HT1080 (cell line): ENCODE measurements around the gene NKAIN4. TPM values are rescaled to one million over a fixed set of nuclear protein-coding genes. Genes with fewer than 3 reads are reported as not detected.

Experiments used
- DNase-seq: peaks from one replicate; pipeline ENCODE4 v3.0.0-alpha.2; 2015; ENCODE audit warnings: low read depth
- total RNA-seq: library from RNA; depleted of rRNA; stranded (reverse); fragments of >200 nt; shearing (Covaris generic); gene quantifications from 2 replicates; pipeline ENCODE4 v1.2.3, GENCODE V29; 2014

The NKAIN4 gene
- total RNA-seq, 1 experiment from 2014 or later = not detected

DNA sequence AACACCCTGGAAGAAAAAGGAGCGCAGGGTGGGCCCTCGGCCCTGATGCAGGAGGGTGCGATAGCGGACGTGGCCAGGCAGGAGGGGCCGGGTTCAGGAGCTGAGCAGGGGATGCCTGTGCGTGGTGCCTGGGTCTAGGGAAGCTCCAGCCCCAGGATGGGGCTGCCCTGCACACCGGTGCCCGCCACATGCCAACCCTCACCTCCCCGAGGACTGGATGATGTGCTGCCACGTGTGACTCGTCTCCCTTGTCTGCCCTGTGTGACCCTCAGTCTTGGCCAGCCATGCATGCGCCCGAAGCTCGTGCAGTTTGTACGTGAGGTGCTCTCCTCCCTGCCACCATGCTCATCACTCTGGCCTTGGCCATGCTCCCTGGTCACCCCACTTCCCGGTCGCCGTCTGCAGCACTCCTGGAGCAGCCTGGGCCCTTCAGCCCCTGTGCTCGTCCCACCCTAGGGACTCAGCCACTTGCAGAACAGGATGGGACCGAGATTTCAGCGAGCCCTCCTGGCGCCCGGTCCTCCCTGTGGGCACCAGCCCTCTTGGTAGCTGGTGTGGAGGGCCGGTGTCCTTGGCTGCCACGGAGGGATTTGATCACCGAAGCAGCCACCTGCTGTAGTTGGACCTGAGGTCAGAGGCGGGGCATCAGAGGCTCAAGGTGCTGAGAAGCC lies 34.5 kb upstream of the NKAIN4 start:
- DNase-seq = no peak

DNA sequence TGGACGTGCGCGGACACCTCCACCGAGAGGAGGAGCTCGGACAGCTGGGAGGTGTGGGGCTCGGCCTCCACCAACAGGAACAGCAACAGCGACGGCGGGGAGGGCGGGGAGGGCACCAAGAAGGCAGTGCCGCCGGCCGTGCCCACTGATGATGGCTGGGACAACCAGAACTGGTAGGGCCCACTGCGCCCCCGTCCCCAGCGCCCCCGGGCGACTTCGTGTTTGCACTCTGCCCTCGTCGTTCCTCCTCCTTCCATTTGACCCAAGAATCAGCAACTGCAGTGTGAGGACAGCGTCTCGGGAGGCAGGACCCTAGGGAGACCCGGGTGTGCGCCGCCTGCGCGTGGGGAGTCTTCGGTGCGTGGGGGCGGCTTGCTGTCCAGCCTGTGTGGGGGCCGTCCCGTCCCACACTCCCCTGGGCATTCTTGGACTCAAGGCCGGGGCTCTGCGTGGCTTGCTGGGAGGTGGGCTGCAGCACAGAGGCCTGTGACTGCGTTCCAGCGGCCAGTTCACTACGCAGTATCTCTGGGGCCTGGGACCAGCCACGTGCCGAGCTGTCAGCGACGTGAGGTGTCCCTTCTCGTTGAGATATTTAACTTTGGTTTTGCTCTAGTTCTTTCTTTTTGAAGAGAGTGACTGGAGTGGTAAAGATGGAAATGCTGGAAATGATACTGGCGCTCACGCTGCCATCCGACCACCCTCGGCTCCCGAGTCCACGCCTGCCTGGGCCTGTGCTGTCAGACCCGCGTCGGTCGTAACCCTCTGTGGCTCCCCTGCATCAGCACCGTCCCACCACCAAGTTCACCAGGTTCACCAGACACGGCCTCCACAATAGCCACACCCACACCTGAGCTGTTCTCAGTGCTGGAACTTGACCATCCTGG lies 33.7 kb upstream of the NKAIN4 start:
- DNase-seq = no peak

DNA sequence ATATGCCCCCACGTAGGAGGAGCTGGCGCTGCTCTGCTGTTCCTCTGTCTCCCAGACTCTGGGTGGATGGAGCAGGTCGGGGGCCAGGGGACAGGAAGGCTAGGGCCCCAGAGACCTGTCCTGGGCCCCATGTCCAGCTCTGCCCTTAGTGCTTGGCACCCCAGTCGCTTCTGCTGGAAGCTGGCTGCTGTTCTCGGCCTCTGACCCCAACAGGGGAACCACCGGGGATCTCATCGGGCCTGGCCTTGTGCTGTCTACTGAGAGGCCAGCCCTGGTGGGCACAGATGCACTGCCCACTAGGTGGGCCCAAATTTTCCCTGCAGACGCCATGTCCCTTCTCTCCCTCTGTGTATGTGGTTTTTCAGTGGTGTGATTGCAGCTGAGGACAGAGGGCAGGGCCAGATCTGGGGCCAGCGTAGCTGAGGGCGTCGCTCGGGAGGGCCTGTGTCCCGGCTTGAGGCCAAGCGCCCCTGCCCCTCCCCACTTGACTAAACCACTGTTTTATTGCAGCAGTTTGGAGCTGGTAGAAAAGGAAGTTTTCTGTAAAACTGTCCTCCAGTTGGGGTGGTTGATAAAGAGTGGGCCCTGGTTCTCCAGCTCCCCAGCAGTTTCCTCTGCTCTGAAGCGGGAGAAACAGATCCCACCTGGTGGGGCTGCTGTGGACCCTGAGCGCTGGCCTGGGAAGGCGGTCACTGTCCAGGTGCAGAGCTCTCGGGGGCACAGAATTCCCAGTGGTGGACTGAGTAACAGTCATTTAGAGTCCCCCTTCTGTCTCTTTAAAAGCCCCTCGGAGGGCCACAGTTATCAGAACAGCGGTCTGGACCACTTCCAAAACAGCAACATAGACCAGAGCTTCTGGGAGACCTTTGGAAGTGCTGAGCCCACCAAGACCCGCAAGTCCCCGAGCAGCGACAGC lies 32.8 kb upstream of the NKAIN4 start:
- DNase-seq = no peak

DNA sequence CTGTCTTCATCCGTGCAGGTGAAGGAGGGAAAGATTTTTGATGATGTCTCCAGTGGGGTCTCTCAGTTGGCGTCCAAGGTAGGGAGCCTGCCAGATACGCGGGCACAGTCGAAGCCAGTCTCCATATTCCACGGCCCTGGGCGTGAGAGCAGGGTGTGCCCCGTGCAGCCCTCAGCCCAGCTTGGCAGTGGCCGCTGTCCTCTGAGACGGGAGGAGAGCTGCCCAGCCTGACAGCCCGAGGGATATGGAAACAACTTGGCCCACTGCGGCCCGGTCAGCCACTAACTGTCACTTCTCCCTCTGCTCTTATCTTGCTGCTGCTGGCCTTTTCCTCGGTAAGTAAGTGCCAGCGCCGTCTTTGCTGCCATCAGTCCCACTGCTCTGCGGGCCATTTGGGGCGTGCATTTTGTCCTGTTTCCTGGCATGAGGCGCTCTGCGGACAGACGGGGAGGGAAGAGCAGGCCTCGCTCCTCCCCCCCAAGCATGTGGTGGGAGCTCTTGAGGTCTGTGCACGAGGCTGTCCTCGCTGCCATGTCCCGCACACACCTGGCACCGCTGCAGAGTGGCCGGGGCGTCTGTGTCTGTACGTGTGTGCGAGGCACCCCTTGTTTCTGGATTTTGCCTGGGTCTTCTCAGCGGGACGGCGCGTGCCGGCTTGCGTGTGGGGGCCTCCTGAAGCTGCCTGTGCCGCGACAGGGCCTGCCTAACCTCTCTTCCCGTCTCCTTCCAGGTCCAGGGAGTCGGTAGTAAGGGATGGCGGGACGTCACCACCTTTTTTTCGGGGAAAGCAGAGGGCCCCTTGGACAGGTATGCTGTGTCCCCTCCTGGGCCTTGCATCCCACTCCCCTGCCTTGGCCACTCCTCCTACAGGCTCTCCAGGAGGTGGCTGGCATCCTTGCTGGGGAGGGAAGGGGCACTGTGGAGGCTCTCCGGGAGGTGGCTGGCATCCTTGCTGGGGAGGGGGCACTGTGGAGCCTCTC lies 31.7 kb upstream of the NKAIN4 start:
- no peak for DNase-seq

DNA sequence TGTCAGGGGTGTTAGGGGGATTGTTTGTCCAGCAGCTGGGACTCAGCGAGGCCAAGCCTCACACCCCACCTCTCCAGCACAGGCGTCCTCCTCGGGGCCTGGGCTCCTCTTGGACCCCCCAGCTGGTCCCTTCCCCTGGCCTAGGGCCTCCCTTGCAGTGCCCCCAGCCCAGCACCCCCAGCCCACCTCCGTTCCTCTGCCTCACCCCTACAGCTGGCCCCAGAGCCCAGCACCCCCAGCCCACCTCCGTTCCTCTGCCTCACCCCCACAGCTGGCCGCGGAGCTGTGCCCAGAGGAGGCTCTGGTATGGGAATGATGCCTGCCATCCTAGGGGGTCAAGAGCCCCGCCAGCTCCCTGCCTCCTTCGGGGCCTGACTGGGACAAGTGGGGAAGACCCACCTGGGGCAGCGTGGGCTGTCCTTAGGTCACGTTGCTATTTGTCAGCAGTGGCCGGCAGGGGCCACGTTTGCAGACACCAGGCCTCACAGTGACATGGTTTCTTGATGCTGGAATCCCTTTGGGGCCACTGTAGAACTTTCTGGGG lies 30.8 kb upstream of the NKAIN4 start:
- no peak for DNase-seq

DNA sequence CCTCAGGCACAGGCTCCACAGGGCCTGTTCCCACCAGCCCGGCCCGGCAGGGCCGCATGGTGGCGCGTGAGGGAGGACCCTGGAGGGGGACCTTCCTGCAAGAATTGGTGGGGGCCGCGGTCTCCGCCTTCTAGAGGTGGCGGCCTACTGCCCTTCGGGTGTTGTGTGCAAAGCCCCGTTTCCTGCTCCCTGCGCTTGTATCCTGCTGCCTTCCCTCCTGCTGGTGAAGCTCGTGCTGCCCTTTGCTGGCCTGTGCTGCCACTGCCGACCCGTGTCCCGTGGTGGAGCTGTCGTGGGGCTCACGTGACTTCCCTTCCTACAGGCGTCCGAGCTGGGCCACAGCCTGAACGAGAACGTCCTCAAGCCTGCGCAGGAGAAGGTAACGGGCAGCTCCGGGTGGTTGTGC lies 30.3 kb upstream of the NKAIN4 start:
- no peak for DNase-seq

DNA sequence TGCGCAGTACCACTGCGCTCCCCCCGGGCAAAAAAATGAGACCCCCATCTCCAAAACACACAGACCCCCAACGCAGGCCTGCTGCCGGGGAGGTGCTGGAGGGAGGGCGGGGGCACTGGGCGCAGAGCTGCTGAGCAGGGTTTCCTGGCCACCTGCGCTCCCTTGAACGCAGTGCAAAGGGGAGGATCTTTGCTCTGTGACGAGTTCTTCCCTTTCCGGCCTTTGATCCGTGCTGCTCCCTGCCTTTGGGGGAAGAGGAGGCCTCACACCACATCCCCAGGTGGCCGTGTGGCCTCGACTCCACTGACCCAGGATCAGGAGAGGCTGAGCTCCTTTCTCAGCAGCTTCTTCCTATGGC lies 29.8 kb upstream of the NKAIN4 start:
- DNase-seq = no peak

DNA sequence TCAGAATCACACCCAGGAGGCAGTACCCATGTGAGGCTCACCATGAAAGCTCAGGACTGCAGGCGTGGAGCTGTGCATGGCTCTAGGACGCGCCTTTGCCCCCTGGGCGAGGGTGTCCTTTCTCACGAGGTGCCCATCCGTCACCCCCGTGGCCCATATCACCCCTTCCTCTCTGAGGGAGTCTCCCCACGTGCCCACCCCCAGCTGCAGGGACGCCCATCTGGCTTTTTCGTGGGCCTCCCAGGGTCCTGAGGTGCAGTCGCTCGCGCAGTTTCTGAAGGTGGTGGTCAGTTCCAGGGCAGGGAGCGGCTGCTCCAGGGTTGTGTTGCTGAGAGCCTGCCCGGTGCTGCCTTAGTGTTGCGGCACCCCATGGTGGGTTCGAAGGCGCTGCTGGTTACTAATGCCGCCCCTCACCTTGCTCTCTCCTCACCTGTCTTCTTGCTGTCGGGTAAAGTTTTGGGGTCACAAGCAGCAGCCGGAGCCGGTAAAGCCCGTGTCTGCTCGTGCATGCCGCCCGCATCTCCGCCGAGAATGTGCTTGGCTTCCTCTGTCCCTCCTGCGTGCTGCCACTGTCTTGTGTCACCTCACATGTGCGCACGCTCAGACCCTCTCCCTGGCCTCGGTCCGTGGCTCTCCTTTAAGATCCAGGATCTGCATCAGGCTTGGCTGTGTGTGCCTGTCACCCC lies 29.3 kb upstream of the NKAIN4 start:
- DNase-seq = no peak

DNA sequence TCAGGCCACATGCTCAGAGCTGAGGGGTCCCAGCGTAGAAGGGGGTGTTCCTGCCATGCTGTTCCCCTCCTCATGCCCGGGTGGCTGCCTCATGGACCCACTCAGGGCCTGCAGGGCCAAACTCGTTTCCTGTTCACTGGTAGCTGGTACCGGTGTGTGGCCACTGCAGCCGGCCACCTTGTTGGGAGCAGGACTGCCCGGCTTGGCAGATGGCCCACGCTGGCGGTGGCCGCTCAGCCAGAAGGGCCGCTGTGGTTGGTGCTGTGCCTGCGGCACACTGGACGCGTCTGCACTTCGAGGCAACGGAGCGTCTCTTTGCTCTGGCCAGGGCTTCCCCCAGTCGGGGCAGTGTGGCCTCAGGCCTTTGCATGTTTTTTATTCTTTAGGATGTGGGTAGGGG lies 28.7 kb upstream of the NKAIN4 start:
- no peak for DNase-seq

DNA sequence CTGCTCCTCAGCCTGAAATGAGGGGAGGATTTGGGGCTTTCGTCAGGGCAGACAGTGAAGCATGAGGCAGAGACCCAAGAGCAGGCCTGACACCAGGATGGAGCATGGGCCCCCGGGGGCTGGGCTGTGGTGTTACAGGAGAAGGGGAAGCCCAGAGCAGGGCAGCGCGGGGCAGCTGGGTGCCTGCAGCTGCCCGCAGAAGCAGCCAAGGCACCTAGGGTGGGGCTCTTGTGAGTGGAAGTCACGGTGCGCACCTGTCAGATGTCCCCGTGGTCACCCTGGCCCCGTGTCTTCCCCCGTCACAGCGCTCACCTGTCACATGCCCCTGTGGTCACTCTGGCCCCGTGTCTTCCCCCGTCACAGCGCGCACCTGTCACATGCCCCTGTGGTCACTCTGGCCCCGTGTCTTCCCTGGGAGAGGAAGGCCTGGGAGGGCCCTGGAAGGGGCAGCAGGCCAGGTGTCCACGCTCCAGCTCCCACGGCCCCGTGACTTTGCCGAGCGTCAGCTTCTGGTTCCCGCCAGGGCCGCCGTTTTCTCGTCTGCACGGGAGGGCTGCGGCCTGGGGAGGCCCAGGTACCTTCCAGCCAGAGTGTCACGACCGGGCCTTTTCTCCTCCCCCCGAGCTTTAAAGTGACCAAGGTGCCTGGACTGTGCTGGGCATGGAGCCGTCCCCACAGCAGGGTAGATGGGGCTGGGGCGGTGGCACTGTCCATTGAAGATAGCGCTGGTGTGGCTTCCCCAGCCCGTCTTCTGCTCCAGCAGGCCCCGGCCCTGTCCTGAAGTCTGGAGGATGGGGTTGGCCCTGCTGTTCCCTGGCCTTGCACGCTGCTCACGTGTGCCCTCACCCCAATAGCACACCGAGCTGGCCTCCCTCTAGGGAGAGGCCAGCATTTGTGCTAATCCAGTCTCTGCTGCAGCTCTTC lies 27.7 kb upstream of the NKAIN4 start:
- DNase-seq = no peak

DNA sequence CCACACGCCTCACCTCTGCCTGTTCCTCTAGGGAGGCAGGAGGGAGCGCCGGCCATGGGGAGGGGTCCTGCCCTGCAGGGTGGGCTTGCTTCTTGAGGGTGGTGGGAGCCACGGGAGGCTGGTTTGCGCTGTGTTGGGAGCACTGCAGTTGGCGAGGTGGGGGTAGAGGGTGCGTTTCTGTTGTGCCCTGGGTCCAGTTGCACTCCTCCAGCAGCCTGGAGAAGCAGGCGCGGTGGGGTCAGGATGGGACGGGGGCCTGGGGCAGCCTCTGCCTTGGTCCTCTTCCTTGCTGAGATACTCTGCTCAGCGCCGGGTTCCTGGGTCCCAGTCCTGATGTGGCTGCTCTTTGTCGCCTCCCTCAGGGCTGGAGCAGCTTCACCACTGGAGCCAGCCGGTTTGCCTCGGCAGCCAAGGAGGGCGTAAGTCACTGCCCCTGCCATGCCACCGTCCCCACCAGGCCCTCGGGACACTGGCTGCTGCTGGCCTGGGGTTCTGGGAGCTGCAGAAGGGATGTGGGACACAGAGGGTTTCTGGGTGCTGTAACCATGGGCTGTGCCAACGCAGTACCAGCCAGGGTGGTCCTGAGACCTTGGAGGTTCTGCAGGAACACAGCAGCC lies 26.8 kb upstream of the NKAIN4 start:
- no peak for DNase-seq

DNA sequence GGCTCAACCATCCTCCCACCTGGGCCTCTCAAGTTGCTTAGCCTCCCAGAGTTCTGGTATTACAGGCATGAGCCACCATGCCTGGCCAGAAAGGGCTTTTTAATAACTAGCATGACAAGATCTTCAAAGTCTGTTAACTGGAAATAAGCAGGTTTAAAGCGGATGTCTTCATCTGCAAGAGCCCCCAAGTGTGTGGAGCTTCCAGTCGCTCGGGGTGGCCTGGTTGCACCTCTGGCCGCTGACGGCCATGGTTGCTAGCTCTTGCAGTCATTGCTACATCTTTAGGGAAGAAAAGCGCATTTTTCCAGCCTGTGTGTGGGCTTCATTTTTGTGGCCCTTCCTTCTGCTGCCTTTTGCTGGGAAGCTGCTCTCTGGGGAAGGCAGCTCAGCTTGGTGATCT lies 26.1 kb upstream of the NKAIN4 start:
- no peak for DNase-seq

DNA sequence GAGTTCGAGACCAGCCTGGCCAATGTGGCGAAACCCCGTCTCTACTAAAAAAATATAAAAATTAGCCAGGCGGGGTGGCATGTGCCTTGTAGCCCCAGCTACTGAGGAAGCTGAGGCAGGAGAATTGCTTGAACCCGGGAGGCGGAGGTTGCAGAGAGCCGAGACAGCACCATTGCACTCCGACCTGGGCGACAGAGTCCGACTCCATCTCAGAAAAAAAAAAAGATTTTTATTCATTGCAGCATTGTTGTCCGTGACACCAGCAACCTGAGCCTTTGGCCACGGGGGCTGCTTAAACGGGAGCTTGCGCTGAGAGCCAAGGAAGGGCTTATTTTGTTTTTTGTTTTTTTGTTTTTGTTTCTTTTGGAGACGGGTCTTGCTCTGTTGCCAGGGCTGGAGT lies 25.7 kb upstream of the NKAIN4 start:
- DNase-seq = no peak

DNA sequence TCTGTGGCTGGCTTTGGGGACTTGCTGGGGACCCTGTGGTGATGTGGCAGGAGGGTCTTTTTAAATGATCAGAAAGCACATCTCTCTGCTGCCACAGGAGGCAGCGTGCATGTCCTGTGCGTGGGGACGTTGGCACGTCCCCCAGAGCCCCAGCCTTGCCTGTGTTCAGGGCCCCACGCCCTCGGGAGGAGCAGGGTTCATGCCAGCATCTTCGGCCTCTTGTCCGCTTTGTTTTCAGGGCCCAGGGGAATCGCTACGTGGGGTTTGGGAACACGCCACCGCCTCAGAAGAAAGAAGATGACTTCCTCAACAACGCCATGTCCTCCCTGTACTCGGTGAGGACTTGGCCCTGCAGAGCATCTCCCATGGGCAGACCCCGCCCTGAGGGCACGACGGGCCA lies 24.4 kb upstream of the NKAIN4 start:
- DNase-seq = no peak

DNA sequence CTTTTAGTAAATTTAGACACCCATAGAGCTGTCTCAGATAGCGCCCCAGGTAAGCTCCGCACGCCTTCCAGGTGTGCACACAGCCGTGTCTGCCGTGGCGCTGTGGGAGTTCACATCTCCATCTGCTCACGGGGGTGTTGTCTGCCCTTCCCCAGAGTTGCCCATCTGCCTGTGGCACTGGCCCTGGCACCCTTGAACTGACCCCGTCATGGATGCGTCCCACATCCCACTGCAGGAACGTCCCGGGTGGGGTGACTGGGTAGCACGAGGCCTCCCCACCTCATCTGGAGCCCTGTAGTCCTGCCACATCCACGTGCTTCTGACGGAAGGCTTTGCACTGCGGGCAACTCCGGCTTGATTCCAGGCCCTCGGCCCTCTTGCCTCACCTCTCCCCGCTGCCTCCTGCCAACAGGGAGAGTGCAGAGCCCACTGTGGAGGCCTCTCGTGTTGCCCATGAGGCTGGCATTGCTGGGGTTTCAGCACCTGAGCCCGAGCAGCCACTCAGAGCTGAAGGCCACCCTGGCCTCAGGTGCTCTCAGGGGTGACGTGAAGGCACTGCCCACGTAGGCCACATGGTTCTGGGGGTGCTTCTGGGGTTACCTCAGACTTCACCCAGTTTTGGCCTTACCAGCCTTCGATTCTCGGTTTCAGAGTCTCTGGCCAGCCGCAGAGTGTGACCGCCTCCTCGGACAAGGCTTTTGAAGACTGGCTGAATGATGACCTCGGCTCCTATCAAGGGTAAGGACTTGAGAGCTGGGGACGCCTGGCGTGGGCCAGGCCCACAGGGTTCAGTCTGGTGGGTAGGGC lies 23.4 kb upstream of the NKAIN4 start:
- DNase-seq = no peak

DNA sequence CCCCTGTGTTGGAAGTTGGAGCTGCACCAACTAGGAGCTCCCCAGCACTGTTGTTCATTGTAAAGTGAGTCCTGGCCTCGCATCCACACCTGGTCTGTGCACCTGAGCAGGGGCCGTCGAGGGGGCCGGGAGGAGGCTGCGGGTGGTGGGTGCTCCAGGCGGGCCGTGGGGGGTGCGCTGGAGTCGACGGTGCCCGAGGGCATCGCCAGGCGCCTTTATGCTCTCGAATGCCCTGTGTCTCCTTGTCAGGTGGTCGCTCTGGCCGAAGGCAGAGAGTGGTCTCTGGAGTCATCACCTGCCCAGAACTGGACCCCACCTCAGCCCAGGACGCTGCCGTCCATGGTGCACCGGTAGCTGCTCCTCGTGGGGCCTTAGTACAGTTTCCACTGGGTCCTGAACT lies 22.7 kb upstream of the NKAIN4 start:
- DNase-seq = no peak

DNA sequence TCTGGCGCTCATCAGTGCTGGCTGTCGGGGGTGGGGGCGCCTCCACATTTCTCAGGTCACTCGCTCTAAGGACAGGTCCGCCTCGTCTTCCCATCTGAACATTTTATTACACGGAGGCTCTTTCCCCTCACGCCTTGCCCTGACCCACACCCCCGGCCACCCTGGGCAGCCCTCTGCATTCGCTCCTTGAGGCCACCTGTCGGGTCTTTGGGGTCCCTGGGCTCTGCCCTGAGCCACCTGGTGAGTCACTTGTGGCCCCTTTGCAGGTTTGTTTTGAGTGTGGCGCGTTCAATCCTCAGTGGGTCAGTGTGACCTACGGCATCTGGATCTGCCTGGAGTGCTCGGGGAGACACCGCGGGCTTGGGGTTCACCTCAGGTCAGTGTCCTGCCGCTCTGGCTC lies 21.6 kb upstream of the NKAIN4 start:
- no peak for DNase-seq
